Measurements from ENCODE around the gene CNKSR1.

CNKSR1 gene

GRCh38 chr1:26233903-26234643 lies 56.8 kb downstream of the CNKSR1 start, which contains the start of gene CEP85:
TSS of gene CEP85 (plus strand) at chr1:26234200. CDS start at chr1:26239784, 5,584 bp downstream.
- peak; percentile 99 for DNase-seq

GRCh38 chr1:26234644-26235370 lies 57.5 kb downstream of the CNKSR1 start:
- peak; percentile 44 for DNase-seq

GRCh38 chr1:26237230-26237966 lies 60.1 kb downstream of the CNKSR1 start:
- peak; percentile 61 for DNase-seq
